ENCODE data around the gene LAMC2.

DNA sequence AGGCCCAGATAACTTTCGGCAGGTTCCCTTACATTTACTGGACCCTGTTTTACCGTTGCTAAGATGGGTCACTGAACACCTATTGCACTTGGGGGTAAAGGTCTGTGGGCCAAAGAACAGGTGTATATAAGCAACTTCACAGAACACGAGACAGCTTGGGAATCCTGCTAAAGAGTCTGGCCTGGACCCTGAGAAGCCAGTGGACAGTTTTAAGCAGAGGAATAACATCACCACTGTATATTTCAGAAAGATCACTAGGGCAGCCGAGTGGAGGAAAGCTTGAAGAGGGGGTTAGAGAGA is 54.4 kb downstream of the LAMC2 start:
- TF ChIP-seq, protein P1, sequence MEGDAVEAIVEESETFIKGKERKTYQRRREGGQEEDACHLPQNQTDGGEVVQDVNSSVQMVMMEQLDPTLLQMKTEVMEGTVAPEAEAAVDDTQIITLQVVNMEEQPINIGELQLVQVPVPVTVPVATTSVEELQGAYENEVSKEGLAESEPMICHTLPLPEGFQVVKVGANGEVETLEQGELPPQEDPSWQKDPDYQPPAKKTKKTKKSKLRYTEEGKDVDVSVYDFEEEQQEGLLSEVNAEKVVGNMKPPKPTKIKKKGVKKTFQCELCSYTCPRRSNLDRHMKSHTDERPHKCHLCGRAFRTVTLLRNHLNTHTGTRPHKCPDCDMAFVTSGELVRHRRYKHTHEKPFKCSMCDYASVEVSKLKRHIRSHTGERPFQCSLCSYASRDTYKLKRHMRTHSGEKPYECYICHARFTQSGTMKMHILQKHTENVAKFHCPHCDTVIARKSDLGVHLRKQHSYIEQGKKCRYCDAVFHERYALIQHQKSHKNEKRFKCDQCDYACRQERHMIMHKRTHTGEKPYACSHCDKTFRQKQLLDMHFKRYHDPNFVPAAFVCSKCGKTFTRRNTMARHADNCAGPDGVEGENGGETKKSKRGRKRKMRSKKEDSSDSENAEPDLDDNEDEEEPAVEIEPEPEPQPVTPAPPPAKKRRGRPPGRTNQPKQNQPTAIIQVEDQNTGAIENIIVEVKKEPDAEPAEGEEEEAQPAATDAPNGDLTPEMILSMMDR (IDR thresholded peaks at IDR 0.05; ENCODE audit: low read length), result no peak
- TF ChIP-seq EZH2 (optimal IDR thresholded peaks at IDR 0.05; ENCODE audit: low read depth, low read length), result no peak

Measured in MM.1S (cell line).